GM12865 (cell line): ENCODE measurements around the gene TSNAX.

ENCODE experiments used
- DNase-seq: peaks from one replicate; pipeline ENCODE4 v3.0.0; 2010; ENCODE audit warnings: low read depth
- H3K4me3 ChIP-seq: 2 replicates; pipeline ENCODE4 v1.5.1; 2011; ENCODE audit warnings: mild to moderate bottlenecking, low read depth, low read length, control low read depth
- CTCF ChIP-seq: IDR thresholded peaks from 2 replicates; pipeline ENCODE4 v1.5.1; 2011; ENCODE audit warnings: low read length, control low read depth, low read depth, inconsistent platforms; ENCODE audit not compliant: insufficient read depth; ENCODE audit errors: missing control alignments

The TSNAX gene

GRCh38 chr1:231544943-231545592 is 16.6 kb downstream of the TSNAX start:
- no peak overlapping the region for H3K4me3 ChIP-seq
- DNase-seq: no peak
- TF ChIP-seq CTCF: no peak

- TF ChIP-seq CTCF: no peak
- no peak for DNase-seq
- H3K4me3 ChIP-seq: no peak overlapping the region
Observed at GRCh38 chr1:231546693-231547092, 18.2 kb downstream of the TSNAX start.

- no peak for DNase-seq
- H3K4me3 ChIP-seq: no peak overlapping the region
- TF ChIP-seq CTCF: no peak
Observed at GRCh38 chr1:231549733-231550447, 21.4 kb downstream of the TSNAX start.

- peak; percentile 40 for DNase-seq
- no peak overlapping the region for H3K4me3 ChIP-seq
- peak; percentile 38 for TF ChIP-seq CTCF
Observed at GRCh38 chr1:231550448-231550781, 21.9 kb downstream of the TSNAX start.

GRCh38 chr1:231553320-231553719 is 24.9 kb downstream of the TSNAX start:
- DNase-seq: no peak
- TF ChIP-seq CTCF: no peak
- no peak overlapping the region for H3K4me3 ChIP-seq

- DNase-seq: no peak
- TF ChIP-seq CTCF: no peak
- no peak overlapping the region for H3K4me3 ChIP-seq
Observed at GRCh38 chr1:231554969-231555368, 26.5 kb downstream of the TSNAX start.

- DNase-seq: no peak
- TF ChIP-seq CTCF: no peak
- H3K4me3 ChIP-seq: no peak overlapping the region
Observed at GRCh38 chr1:231557411-231557810, 28.9 kb downstream of the TSNAX start.
